SW480 (cell line): ENCODE data around the gene PLEKHG5.

Experiments used
- DNase-seq: peaks from one replicate; pipeline ENCODE4 v3.0.0-alpha.2; 2016; ENCODE audit warnings: low spot score

Gene PLEKHG5

DNA sequence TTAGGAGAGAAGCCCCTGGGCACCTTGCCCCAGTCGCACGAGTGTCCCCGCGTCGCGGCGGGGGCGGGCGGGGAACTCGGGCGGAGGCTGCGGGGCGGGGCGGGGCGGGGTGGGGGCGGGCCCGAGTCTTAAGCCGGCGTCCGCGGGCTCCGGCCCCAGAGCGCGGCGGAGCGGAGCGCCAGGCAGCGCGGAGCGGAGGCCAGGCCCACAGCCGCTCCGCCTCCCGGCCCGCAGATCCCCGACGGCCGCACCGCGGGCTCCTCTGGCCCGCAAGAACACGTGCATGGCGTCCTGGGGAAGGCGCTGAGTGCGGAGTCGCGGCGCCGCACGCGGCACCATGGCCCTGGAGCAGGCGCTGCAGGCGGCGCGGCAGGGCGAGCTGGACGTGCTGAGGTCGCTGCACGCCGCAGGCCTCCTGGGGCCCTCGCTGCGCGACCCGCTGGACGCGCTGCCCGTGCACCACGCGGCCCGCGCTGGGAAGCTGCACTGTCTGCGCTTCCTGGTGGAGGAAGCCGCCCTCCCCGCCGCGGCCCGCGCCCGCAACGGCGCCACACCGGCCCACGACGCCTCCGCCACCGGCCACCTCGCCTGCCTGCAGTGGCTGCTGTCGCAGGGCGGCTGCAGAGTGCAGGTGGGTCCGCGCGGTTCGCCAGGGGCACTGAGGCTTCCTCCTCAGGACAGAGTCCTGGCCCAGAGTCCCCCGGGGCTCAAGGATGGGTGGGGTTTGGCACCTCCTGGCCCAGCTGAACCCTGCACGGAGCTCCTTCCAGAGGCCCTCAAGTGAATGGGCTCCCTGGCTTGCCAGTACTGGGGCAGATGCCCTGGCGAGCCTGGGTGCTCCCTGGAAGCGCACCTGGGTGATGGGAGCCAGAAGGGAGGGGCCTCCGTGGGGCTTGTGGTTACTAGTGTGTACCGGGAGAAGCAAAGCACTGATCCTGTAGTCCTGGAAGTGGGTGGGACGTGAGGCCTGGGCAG is 66.6 kb downstream of the PLEKHG5 start, which contains the start of gene ESPN:
TSS of gene ESPN (plus strand) at position 158 of the 975 bp plus-strand sequence. CDS start at position 338, 180 bp downstream.
- peak; percentile 35 for DNase-seq

DNA sequence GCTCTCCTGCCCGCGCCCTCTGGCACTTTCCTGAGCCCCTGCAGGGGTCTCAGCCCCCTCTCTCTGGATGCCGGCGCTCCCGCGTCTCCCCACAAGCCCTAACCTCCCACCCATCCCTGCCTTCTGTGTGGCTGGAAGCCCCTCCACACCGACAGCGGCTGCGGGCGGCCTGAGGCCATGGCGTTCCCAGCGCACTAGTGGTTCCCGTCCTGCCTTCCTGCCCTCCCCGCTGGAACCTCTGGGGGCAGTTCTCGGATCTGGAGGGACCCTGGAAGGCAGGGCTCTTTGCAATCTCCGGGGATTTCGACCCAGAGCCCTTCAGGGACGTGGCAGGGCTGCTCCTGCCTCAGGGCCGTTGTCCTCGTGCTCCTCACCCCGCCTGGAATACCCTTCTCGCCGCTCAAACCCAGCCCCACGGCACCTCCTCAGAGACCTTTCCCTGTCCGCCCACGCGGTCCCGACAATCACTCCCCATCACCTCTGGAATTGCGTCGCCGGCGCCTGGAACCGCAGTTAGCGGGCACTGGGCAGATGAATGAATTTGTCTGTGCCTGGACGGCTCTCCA is 67.4 kb downstream of the PLEKHG5 start:
- DNase-seq, result peak; percentile 34

GRCh38 chr1:6423321-6423999 is 68.0 kb downstream of the PLEKHG5 start:
- DNase-seq, result peak; percentile 93

- DNase-seq, result no peak
Measured at GRCh38 chr1:6421266-6421665, 70.2 kb downstream of the PLEKHG5 start.

- DNase-seq, result peak; percentile 60
Measured at GRCh38 chr1:6420454-6421042, 70.9 kb downstream of the PLEKHG5 start.

- DNase-seq, result peak; percentile 62
Measured at GRCh38 chr1:6419804-6420453, 71.5 kb downstream of the PLEKHG5 start, which contains the start of gene HES2. HES2 (minus strand) TSS chr1:6419919; CDS start chr1:6419820, 99 bp downstream.

GRCh38 chr1:6419397-6419803 is 72.1 kb downstream of the PLEKHG5 start:
- peak; percentile 48 for DNase-seq

- DNase-seq, result peak; percentile 36
Measured at GRCh38 chr1:6418668-6419396, 72.6 kb downstream of the PLEKHG5 start.

DNA sequence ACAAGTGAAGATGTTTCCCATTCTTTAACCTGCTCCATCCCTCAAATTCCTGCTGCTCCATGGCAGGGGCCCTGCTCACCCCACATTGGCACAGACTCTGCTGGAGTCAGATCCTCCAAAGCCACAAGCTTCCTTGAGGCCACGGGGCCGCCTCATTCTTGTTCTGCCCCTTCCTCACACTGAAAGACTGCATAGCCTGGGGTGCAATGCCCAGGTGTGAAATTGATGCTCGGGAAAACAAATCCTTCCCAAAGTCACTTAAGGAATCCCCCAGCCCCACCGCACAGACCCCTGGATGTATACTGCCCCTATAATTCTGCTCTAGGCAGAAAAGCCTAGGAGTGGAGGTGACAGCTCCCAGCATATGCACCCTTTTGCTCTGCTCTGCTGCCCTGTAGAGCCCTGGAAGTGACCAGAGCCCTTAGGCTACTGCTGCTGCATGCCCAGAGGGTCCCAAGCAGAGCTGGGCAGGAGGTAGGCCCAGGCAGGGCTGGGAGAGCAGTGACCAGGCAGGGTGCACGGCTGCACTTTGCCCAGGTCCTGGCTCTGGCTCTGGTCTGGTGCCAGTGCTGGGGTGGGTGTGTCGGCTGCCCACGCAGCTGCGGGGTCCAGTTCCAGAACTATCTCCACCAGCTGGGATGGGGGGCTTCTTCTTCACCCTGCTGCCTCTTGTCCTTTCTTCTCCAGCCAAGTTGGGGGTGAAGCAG is 73.4 kb downstream of the PLEKHG5 start:
- no peak for DNase-seq
